Fibroblast of skin of right biceps (primary cell): ENCODE data around the gene MOGAT1.
"Not testable (repeated sequence)": the region's sequence is repeated elsewhere in the genome, so short reads cannot be mapped to it uniquely, and the experiment has no call there.

Experiments used
- DNase-seq: peaks from one replicate; pipeline ENCODE4 v3.0.0-alpha.2; 2013

The MOGAT1 gene

GRCh38 chr2:222747526-222748160 lies 76.2 kb downstream of the MOGAT1 start:
- no peak for DNase-seq

DNA sequence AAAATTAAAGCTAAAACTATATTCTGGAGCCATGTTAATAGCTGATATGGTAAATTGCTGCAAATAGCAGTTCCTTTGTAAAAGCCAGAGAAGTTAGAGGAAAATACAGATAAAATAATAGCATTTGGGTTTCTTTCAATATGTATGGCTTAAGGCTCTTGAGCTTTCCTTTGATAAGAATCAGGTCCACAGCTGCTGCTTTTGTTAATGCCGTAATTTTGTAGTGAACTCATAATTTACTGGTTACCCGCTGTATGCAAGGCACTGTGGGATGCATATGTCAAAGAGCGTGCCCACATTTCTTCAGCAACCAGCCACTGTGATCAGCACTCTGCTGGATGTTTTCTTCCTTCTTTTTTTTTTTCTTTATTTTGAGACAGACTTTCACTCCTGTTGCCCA lies 79.1 kb downstream of the MOGAT1 start:
- no peak for DNase-seq

DNA sequence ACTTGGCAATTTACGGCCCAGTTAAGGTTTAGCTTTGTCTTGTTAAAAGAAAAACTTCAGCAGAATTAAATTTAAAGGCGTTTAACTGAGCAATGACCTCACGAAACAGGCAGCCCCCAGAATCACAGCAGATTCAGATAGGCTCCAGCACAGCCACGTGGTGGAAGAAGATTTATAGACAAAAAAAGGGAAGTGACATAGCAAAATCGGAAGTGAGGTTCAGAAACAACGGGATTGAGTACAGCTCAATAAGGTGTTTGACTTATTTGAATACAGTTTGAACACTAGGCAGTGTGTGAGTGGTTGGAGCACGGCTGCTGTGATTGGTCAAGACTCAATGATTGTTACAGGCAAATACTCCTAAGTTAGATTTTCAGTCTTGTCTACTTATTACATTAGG lies 79.8 kb downstream of the MOGAT1 start:
- DNase-seq, result no peak

- DNase-seq, result no peak
Observed at GRCh38 chr2:222751821-222752719, 80.6 kb downstream of the MOGAT1 start.

DNA sequence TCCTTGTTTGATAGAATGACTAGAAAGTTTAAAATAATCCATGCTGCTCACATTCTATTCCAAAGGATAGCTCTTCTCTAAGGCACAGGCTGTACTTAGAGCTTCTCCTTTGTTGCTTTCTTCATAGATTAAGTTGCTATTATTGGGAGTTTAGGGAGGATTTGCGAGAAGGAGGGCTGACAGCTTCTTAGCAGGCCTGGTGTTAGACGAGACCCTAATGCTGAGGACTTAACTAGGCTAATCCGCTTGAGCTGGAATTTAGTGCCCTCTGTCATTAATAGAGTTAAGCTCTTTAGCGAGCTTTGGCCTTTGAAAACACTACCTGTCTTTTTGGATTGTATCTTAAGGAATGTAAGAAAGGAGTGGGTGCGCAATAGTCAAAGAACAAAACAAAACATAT lies 81.3 kb downstream of the MOGAT1 start:
- DNase-seq, result no peak

DNA sequence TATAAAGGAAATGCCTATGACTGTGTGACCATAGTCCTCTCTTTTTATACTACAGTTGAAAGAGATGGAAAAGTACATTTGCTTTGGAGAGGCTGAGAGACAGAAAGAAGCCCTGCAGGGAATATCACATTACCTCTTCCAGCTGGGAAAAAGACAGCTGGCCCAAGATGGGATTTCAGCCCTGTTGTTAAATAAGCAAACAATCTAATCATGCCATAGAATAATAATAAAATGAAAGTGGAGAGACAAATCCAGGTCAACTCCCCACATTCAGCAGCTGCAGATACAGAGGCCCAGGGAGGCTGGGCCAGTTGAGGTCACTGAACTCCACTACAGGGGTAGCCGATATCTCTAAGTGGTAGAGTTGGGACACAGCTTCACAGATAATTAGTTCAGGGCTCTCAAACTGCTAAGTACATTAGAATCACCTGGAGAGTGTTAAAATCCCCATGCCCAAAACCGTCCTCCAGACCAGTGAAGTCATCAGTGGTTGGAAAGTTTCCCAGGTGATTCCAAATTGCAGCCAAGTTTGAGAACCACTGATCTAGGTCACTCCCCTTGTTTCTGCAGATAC lies 81.9 kb downstream of the MOGAT1 start:
- peak; percentile 56 for DNase-seq

DNA sequence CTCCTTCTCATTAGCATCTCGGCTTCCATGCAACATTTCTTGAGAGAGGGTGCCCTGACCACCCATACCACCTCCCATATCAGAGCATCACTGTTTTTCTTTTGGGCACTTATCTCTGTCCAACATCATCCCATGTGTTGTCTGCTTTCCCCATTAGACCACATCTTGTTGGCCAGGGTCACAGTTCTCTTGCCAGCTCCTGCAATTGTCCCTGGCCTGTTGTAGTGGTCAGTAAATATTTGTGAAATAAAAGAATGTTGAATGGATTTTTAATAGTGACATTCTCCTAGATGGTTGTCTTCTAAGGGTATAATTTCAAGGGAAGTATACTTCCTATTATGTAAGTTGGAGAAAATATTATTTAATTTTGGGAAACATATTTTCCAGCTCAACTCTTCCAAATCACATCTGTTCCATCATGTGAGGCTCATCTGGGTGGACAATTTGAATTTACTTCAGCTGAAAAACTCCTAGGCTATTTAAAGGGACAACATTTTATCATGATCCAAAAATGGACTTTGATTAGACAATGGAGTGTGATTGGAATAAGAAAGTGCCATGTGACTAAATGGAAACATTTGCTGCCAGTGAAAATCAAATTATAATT lies 83.0 kb downstream of the MOGAT1 start:
- no peak for DNase-seq

DNA sequence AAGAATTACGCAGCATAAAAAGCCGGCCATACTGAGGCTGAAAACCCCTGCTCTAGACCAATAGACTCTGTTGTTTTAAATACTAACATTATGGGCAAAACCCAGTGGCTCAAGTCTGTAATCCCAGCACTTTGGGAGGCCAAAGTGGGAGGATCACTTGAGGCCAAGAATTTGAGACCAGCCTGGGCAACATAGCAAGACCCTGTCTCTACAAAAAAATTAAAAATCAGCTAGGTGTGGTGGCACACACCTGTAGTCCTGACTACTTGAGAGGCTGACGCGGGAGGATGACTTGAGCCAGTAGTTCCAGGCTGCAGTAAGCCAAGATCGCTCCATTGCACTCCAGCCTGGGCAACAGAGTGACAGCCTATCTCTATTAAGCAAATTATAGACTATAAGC lies 84.1 kb downstream of the MOGAT1 start:
- DNase-seq, result not testable (repeated sequence)

DNA sequence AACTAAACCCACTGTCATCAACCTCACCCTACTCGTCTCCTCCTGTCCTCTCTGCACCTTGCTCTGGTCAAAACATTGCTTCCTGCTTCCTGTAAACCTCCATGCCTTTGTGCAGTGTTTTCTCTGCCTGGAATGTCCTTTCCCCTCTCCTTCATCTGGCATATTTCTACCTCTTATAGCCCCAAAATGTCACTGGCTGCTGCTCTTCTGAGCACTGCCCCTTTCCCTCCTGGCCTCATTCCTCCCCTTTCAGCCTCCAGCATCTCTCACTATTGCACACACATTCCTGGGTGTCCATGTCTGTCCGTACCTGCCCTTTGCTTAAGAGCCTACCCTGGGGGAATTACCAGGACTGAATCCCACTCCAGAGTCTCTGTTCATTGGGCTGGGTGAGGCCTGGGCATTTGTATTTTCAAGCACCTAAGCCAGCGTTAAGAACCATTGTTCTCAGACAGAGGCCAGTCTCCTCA lies 84.9 kb downstream of the MOGAT1 start:
- DNase-seq, result no peak

DNA sequence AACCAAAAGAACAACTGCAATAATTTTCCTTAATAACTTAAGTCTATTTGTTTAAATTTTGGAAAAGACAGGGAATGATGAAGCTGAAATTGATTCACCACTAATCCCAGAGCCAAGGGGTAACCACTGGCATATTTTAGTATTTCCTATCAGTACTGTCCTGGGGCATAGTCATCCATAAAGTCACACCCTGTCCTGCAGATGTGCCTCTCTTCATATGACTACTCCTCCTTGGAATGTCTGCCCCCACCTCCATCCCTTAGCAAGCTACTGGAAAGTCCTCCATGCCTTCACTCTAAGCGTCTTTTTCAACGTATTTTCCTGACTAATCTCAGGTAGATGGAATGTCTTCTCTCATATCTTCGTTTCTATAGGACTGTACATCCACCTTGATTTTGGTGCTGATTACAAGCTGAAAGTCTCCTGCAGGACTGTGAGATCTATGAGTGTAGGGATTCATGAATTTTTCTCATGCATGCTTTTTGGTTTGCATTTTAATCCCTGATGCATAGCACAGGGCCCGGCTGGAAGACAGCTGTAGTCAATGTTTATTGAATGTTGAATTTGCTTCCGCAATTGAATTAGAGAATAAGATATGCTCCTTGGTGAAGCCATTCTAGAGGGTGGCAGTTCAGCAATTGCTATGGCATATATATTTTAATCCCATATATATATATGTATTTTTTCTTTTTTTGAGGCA lies 85.6 kb downstream of the MOGAT1 start:
- DNase-seq, result peak; percentile 83
